H1 (cell line): ENCODE data around the gene LLGL1. TPM values are rescaled to one million over a fixed set of nuclear protein-coding genes. Genes with fewer than 3 reads are reported as not detected.
"Not testable (repeated sequence)": the region's sequence is repeated elsewhere in the genome, so short reads cannot be mapped to it uniquely, and the experiment has no call there.

Experiments used
- CTCF ChIA-PET: fragments of 300-600 bp; sonication (Branson Sonifier 250); formaldehyde crosslinking; loops from one replicate; lab custom pipeline; 2021; ENCODE audit not compliant: partially characterized antibody; lab: Charles Lee
- POLR2A ChIA-PET: fragments of 300-600 bp; sonication (Branson Sonifier 250); formaldehyde crosslinking; loops from one replicate; lab custom pipeline; 2021; ENCODE audit warnings: inconsistent platforms; ENCODE audit not compliant: partially characterized antibody; lab: Charles Lee
- DNase-seq, 2 experiments: peaks; one replicate each; pipeline versions ENCODE4 v3.0.0 to v3.0.0-alpha.2; 2010 to 2022; ENCODE audit warnings: low spot score in 2 of 2, low read depth in 1 of 2, mixed read lengths in 1 of 2
- FAIRE-seq: peaks from 2 replicates; lab custom pipeline; 2011; peaks lifted over from hg19 to GRCh38; lab: Jason Lieb, UNC
- H2AFZ ChIP-seq: 2 replicates; pipeline ENCODE4 v1.8.1; 2012; ENCODE audit warnings: low read length, inconsistent platforms
- H2AK5ac ChIP-seq: 2 replicates; pipeline ENCODE4 v1.6.1; 2013; ENCODE audit warnings: low read depth, low read length
- H2BK120ac ChIP-seq: replicated peaks from 2 replicates; pipeline ENCODE3; 2013; ENCODE audit warnings: low read depth, low read length, inconsistent platforms
- H2BK12ac ChIP-seq: 2 replicates; pipeline ENCODE4 v1.6.1; 2013; ENCODE audit warnings: low read depth, low read length
- H2BK15ac ChIP-seq: 2 replicates; pipeline ENCODE4 v1.6.1; 2013; ENCODE audit warnings: low read length
- H2BK20ac ChIP-seq: 2 replicates; pipeline ENCODE4 v1.6.1; 2013; ENCODE audit warnings: low read length
- H2BK5ac ChIP-seq: 2 replicates; pipeline ENCODE4 v1.6.1; 2013; ENCODE audit warnings: low read depth, low read length
- H3K14ac ChIP-seq: 2 replicates; pipeline ENCODE4 v1.6.1; 2013; ENCODE audit warnings: inconsistent platforms; ENCODE audit not compliant: insufficient read length
- H3K18ac ChIP-seq: 2 replicates; pipeline ENCODE4 v1.6.1; 2013; ENCODE audit warnings: low read length; ENCODE audit errors: extremely low read depth
- H3K23ac ChIP-seq: 2 replicates; pipeline ENCODE4 v1.6.1; 2013; ENCODE audit warnings: inconsistent platforms; ENCODE audit not compliant: insufficient read length
- H3K23me2 ChIP-seq: 2 replicates; pipeline ENCODE4 v1.6.1; 2013; ENCODE audit warnings: low read depth, low read length
- H3K27ac ChIP-seq: 2 replicates; pipeline ENCODE4 v1.6.1; 2011; ENCODE audit warnings: low read depth, low read length, inconsistent platforms
- H3K27me3 ChIP-seq, 4 experiments: replicated peaks in 1 of 4; 1 replicate in 1 of 4; 2 replicates in 3 of 4; pipeline versions ENCODE4 v1.6.1 to v1.8.1; 2011 to 2013; ENCODE audit warnings: low read length in 3 of 4, mild to moderate bottlenecking in 3 of 4, inconsistent platforms in 2 of 4, mixed read lengths in 2 of 4, moderate library complexity in 1 of 4; ENCODE audit not compliant: control insufficient read depth in 3 of 4, insufficient read depth in 3 of 4; ENCODE audit errors: extremely low read depth in 1 of 4
- H3K36me3 ChIP-seq, 4 experiments: 2 replicates each; pipeline versions ENCODE4 v1.6.1 to v1.8.1; 2011 to 2013; ENCODE audit warnings: mild to moderate bottlenecking in 4 of 4, low read length in 3 of 4, moderate library complexity in 2 of 4, control low read depth in 1 of 4, inconsistent platforms in 1 of 4; ENCODE audit not compliant: insufficient read depth in 4 of 4, control insufficient read depth in 2 of 4
- H3K4ac ChIP-seq: replicated peaks from 2 replicates; pipeline ENCODE3; 2013; ENCODE audit warnings: low read length, low read depth, mixed read lengths, inconsistent platforms; ENCODE audit not compliant: insufficient read length
- H3K4me1 ChIP-seq, 4 experiments: replicated peaks in 1 of 4; 1 replicate in 1 of 4; 2 replicates in 3 of 4; pipeline versions ENCODE4 v1.6.1 to v1.8.1; 2011 to 2013; ENCODE audit warnings: low read length in 3 of 4, inconsistent platforms in 2 of 4, mixed read lengths in 1 of 4; ENCODE audit not compliant: insufficient read depth in 4 of 4, control insufficient read depth in 3 of 4
- H3K4me2 ChIP-seq, 2 experiments: 2 replicates each; pipeline versions ENCODE4 v1.6.1 to v1.8.1; 2011 to 2013; ENCODE audit warnings: low read depth in 2 of 2, low read length in 2 of 2, control low read depth in 1 of 2, inconsistent platforms in 1 of 2, mild to moderate bottlenecking in 1 of 2; ENCODE audit not compliant: insufficient read depth in 1 of 2
- H3K4me3 ChIP-seq, 4 experiments: fragments of 200-600, 300-600 bp in 1 of 4; sonication (generic), shearing (Covaris generic), sonication (Bioruptor Twin) in 1 of 4; 2 replicates each; pipeline versions ENCODE4 v1.5.1 to v1.8.1; 2011 to 2016; ENCODE audit warnings: low read length in 4 of 4, low read depth in 3 of 4, control low read depth in 2 of 4, inconsistent platforms in 2 of 4, mild to moderate bottlenecking in 2 of 4, mixed read lengths in 1 of 4, moderate library complexity in 1 of 4; ENCODE audit not compliant: insufficient read depth in 2 of 4; ENCODE audit errors: extremely low read depth in 1 of 4
- H3K56ac ChIP-seq: replicated peaks from 2 replicates; pipeline ENCODE3; 2013; ENCODE audit warnings: low read depth, mild to moderate bottlenecking, mixed read lengths, low read length, inconsistent platforms; ENCODE audit not compliant: insufficient read length
- H3K79me1 ChIP-seq: 2 replicates; pipeline ENCODE4 v1.6.1; 2013; ENCODE audit warnings: low read depth, low read length, control low read depth
- H3K79me2 ChIP-seq, 2 experiments: 2 replicates each; pipeline versions ENCODE4 v1.6.1 to v1.8.1; 2012 to 2013; ENCODE audit warnings: low read length in 2 of 2, mild to moderate bottlenecking in 2 of 2, inconsistent platforms in 1 of 2; ENCODE audit not compliant: insufficient read depth in 2 of 2, control insufficient read depth in 1 of 2
- H3K9ac ChIP-seq, 4 experiments: replicated peaks in 1 of 4; 1 replicate in 1 of 4; 2 replicates in 3 of 4; pipeline versions ENCODE4 v1.6.1 to v1.8.1; 2011 to 2013; ENCODE audit warnings: low read depth in 3 of 4, low read length in 3 of 4, control low read depth in 2 of 4, mild to moderate bottlenecking in 2 of 4, moderate library complexity in 2 of 4, inconsistent platforms in 1 of 4; ENCODE audit errors: extremely low read depth in 1 of 4
- H3K9me3 ChIP-seq, 2 experiments: 2 replicates each; pipeline versions ENCODE4 v1.6.1 to v1.8.1; 2012 to 2013; ENCODE audit warnings: mild to moderate bottlenecking in 2 of 2, moderate library complexity in 2 of 2, control low read depth in 1 of 2, inconsistent platforms in 1 of 2, low read depth in 1 of 2, low read length in 1 of 2, mixed read lengths in 1 of 2; ENCODE audit not compliant: insufficient read depth in 2 of 2
- H4K20me1 ChIP-seq, 2 experiments: replicated peaks in 1 of 2; 2 replicates each; pipeline versions ENCODE3 to v1.8.1; 2011 to 2013; ENCODE audit warnings: inconsistent platforms in 2 of 2, low read length in 2 of 2, mild to moderate bottlenecking in 1 of 2; ENCODE audit not compliant: insufficient read depth in 2 of 2, control insufficient read depth in 1 of 2
- H4K5ac ChIP-seq: 2 replicates; pipeline ENCODE4 v1.6.1; 2013; ENCODE audit warnings: low read length, low read depth, mixed read lengths, inconsistent platforms; ENCODE audit not compliant: insufficient read length
- H4K8ac ChIP-seq: 2 replicates; pipeline ENCODE4 v1.8.0; 2013; ENCODE audit warnings: mild to moderate bottlenecking, moderate library complexity, low read length, inconsistent platforms; ENCODE audit not compliant: insufficient read depth; ENCODE audit errors: extremely low read depth
- H4K91ac ChIP-seq: replicated peaks from 2 replicates; pipeline ENCODE3; 2013; ENCODE audit warnings: low read length, mixed read lengths, inconsistent platforms; ENCODE audit not compliant: insufficient read length
- BACH1 ChIP-seq: IDR thresholded peaks from 2 replicates; pipeline ENCODE4 v1.6.1; 2012; ENCODE audit warnings: low read length, improper control_type of control experiment
- CHD2 ChIP-seq: IDR thresholded peaks from 2 replicates; pipeline ENCODE4 v1.6.1; 2012; ENCODE audit warnings: low read length, improper control_type of control experiment
- RBBP5 ChIP-seq: IDR thresholded peaks from 2 replicates; pipeline ENCODE4 v1.7.1; 2012; ENCODE audit warnings: low read depth, mild to moderate bottlenecking, inconsistent platforms, low read length, moderate library complexity, borderline replicate concordance
- SAP30 ChIP-seq: fragments of 300-600 bp; sonication (generic); IDR thresholded peaks from 2 replicates; pipeline ENCODE4 v1.7.1; 2012; ENCODE audit warnings: low read length, moderate library complexity, mild to moderate bottlenecking, inconsistent platforms; ENCODE audit not compliant: insufficient read depth, insufficient replicate concordance
- SIN3A ChIP-seq, 2 experiments: IDR thresholded peaks in 1 of 2; conservative IDR thresholded peaks in 1 of 2; 2 replicates each; pipeline ENCODE4 v1.6.1; 2011 to 2012; ENCODE audit warnings: low read length in 2 of 2, improper control_type of control experiment in 1 of 2, low read depth in 1 of 2, mild to moderate bottlenecking in 1 of 2
- WGBS, 2 experiments: shearing (Covaris generic) in 1 of 2; methylation state at CpG; one replicate each; pipeline versions ENCODE4 v1.1.6 to v1.1.7; 2013 to 2015; ENCODE audit warnings: low lambda C conversion rate in 2 of 2, mixed read lengths in 2 of 2, inconsistent platforms in 1 of 2, low coverage in 1 of 2, missing lambda C conversion rate in 1 of 2; ENCODE audit not compliant: insufficient replicate concordance in 2 of 2, insufficient coverage in 1 of 2, insufficient read length in 1 of 2; ENCODE audit errors: extremely low coverage in 1 of 2, missing lambda C conversion rate in 1 of 2; 5-methylcytosine and 5-hydroxymethylcytosine counted together
- polyA plus RNA-seq, 7 experiments: library from polyadenylated mRNA; depleted of rRNA in 3 of 7; stranded (reverse) in 5 of 7; unstranded in 2 of 7; fragments of >200 nt in 5 of 7; fragments of 200-250 nt in 2 of 7; gene quantifications; 1 replicate in 5 of 7; 2 replicates in 1 of 7; 4 replicates in 1 of 7; pipeline versions ENCODE4 v1.2.1 to v1.2.3, GENCODE V29; 2011 to 2013; ENCODE audit warnings: missing spikeins in 2 of 7, mixed read lengths in 2 of 7
- total RNA-seq: library from RNA; stranded (reverse); fragmentation: NEBNext Ultra II Directional; extraction: Animal tissue kit (Norgen Biotek cat#: 25700); gene quantifications from 2 replicates; pipeline ENCODE4 v1.2.1, GENCODE V29; 2021

Gene LLGL1
- total and polyA plus RNA-seq, 2 of the 8 experiments (the other 6 are each of a cell fraction or from before 2014, with no cell fraction given): 71.3 to 107 TPM

GRCh38 chr17:18213666-18214270, 11.7 kb upstream of the LLGL1 start (continued):
- no peak for TF ChIP-seq SIN3A (conservative IDR thresholded peaks at IDR 0.05 in 1 of 2, IDR thresholded peaks at IDR 0.05 in 1 of 2; ENCODE audit: low read depth in 1 of 2, low read length in 2 of 2)
- TF ChIP-seq RBBP5: no peak
- no peak for TF ChIP-seq BACH1
- no peak for TF ChIP-seq CHD2
- TF ChIP-seq SAP30: no peak

GRCh38 chr17:18216906-18217305, 8.5 kb upstream of the LLGL1 start:
- not testable (repeated sequence) for H2BK5ac ChIP-seq, H4K20me1 ChIP-seq, H4K91ac ChIP-seq, H2AK5ac ChIP-seq, H2BK120ac ChIP-seq, H2BK20ac ChIP-seq, H2BK15ac ChIP-seq, H2AFZ ChIP-seq, H3K27me3 ChIP-seq, H4K8ac ChIP-seq, H3K4me1 ChIP-seq, H3K36me3 ChIP-seq, H3K18ac ChIP-seq, DNase-seq, H3K9ac ChIP-seq, H3K56ac ChIP-seq, H3K4me2 ChIP-seq, H2BK12ac ChIP-seq, H3K79me1 ChIP-seq, FAIRE-seq, H3K4ac ChIP-seq, H3K14ac ChIP-seq, H3K27ac ChIP-seq, H3K23me2 ChIP-seq, H3K23ac ChIP-seq, H3K4me3 ChIP-seq, H3K9me3 ChIP-seq, H4K5ac ChIP-seq, H3K79me2 ChIP-seq
- WGBS, 2 experiments: 91% methylated on average over 11 of the region's 11 CpGs; no CpG with 5 or more reads in 1 of the 2 experiments
- POLR2A ChIA-PET: interaction anchor here (1.0 to 2.0 kb wide), 5 partner anchors 26 to 115 kb away, joined by 3 to 8 read pairs (median 5); partner anchors contain the start of genes ALKBH5 and MIEF2
- CTCF ChIA-PET: interaction anchor here (0.6 to 11.4 kb wide), 23 partner anchors 8 to 106 kb away, joined by 3 to 76 read pairs (median 6); partner anchors contain the start of genes LLGL1 and TOP3A
